HG02588 (cell line): ENCODE measurements around the gene SLC25A33.
"Not testable (repeated sequence)": the region's sequence is repeated elsewhere in the genome, so short reads cannot be mapped to it uniquely, and the experiment has no call there.

Experiments
- ATAC-seq: cut with Tn5 transposase; IDR thresholded peaks from one replicate; pipeline ENCODE4 v1.9.1; 2021; ENCODE audit warnings: mild to moderate bottlenecking, moderate library complexity; ENCODE audit not compliant: unreplicated experiment

Gene SLC25A33

GRCh38 chr1:9538669-9539164 lies 548 bp upstream of the SLC25A33 start:
- no peak for ATAC-seq

DNA sequence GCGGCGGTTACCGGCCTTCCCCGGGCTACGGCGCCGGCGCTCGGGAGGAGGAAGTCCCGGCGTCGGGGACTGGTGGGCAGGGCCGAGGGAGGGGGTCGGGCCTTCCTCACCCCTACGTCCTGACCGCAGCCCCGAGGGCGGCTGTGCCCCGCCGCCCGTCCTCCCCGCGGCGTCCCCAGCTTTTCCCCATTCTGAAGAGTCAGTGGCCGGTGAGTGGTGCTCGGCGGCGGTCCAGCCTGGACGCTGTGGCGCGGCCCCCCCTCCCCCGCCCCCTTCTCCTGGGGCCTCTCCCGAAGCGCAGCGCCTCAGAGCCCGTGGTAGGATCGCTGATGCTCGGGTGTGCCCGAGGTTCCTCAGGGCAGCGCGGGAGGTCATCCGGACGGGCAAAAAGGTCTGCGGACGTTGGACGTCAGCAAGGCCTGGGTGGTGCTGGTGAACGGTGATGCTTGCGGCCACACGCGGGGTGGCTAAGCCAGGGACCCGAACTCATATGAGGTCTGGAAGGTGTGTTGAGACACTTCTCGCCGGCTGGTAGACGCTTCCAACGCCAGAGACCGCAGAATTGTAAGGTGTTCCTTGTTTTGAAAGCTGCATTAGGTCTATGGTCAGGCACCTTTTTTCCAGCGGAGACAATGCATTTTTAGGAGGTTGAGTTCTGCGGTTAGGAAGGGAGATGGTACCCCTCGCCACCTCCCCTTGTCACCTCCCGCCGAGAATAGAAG lies 725 bp downstream of the SLC25A33 start:
- ATAC-seq = peak; percentile 48

GRCh38 chr1:9542430-9542829 lies 3.2 kb downstream of the SLC25A33 start:
- ATAC-seq = no peak

DNA sequence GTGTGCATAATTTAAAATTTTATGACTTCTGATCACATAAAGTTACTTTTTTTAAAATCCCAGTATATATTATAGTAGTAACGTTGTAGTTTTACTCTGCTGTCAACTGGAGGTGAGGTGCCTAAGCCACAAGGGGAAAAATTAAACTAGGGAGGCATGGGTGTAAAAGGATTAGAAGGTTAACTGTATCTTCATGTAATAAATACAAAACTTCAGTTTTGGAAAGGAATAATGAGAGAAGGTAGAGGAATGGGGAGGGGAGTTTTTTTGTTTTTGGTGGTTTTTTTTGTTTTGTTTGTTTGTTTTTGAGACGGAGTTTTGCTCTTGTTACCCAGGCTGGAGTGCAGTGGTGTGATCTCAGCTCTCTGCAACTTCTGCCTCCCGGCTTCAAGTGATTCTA lies 5.7 kb downstream of the SLC25A33 start:
- no peak for ATAC-seq

DNA sequence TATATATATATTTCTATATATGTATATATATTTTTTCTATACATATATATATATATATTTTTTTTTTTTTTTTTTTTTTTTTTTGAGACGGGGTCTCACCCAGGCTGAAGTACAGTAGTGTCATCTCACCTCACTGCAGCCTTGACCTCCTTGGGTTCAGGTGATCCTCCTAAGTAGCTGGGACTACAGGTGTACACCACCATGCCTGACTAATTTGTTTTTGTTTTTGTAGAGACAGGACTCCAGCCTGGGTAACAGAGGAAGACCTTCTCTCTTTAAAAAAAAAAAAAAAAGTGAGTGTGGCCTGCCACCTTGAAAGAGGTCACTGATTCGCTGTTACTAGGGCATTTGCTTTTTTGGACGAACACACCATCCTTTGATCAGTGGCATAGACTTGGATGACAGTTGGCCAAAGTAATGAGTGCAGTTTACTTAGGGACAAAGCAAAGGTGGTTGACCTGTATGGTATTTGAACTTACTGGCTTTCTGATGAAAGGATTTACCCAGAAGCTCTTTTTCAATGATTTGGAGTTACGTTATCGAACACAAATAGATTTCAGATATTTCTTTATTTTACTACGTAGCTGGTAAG lies 10.8 kb downstream of the SLC25A33 start:
- no peak for ATAC-seq

DNA sequence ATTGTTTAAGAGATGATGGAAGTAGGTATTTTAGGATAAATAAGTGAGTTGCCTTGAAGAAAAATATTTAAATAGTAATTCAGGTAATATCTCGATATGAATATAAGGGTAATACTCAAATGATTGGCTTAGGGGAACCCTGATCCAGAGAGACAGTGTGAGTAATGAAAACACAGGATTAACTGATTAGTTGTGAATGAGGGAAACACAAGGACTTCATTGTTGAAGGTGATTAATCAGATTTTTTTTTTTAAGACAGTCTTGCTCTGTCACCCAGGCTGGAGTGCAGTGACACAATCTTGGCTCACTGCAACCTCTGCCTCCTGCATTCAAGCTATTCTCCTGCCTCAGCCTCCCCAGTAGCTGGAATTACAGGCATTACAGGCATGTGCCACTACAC lies 12.7 kb downstream of the SLC25A33 start:
- ATAC-seq = no peak

DNA sequence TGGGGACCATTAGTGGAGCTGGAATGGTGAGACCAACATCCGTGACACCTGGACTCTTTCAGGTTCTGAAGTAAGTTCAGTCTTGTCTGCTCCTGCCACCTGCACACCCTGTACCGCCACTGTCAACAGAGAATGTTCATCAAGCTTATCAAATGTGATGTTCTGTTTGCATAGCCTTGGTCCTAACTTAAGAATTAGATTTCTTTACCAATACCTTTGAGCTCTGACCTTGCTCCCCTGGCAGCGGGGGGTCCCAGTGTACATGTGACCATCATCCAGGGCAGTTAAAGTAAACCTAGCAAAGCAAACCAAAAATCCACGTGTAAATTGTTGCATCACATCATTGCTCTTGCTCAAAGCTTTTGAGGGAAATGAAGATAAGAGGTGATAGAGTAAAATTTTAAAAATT lies 14.5 kb downstream of the SLC25A33 start:
- no peak for ATAC-seq

GRCh38 chr1:9555942-9556341 lies 16.7 kb downstream of the SLC25A33 start:
- ATAC-seq = no peak

DNA sequence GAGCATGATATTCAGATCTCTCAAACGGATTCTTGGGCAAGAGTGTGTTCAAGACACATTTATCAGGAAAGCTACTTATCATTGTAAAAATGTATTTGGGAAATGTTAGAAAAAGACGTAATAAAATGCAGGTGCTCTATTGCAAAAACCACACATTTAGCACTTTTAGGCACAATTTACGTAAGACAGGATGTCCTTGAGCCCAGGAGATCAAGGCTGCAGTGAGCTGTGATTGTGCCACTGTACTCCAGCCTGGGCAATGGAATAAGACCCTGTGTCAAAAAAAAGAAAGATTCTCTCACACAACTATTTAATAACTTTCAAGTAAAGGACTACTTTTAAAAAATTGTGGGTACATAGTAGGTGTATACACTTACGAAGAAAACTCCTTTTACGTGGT lies 18.4 kb downstream of the SLC25A33 start:
- ATAC-seq = no peak

- no peak for ATAC-seq
These were observed 19.1 kb downstream of the SLC25A33 start for GRCh38 chr1:9558271-9558945.

DNA sequence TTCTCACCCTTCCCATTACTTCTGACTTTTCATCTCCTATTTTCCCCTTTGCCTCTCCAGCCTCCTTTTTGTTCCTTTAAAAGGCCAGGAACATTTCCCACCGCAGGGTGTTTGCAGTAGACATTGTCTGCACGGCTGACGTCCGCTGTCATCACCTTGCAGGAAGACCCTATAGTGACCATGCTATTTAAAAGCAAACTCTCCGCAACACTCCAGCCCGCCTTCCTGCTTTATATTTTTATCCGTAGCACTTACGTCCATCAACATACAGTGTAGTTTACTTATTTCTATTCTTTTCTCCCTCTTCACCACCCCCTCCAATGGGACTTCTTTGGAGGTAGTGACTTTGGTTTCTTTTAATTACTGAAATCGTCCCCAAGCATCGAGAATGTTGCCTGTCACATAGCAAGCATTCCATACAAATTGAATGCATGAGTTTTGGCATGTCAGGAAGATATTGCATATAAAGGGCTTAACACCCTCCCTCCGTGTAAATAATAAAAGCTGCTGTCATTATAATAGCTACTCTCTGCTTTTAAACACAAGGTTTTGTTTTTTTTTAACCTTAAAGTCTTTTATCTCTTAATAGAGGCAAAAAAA lies 19.8 kb downstream of the SLC25A33 start:
- ATAC-seq = no peak

DNA sequence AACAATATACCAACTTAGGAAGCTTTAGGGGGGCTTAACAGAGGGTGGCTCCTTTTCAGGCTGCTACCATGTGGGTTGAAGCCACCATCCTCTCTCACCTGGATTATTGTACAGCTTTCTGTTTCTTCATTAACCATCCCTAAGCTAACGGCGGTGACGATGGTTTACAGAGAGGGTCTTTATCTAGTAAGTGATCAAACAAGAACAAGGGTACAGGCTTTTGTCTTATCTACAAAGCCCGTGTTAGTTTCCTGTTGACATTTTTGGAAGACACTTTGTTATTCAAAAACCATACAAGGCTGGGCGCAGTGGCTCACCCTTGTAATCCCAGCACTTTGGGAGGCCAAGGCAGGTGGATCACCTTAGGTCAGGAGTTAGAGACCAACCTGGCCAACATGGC lies 20.4 kb downstream of the SLC25A33 start:
- no peak for ATAC-seq

- ATAC-seq = not testable (repeated sequence)
These were observed 20.8 kb downstream of the SLC25A33 start for GRCh38 chr1:9560090-9560489.

- no peak for ATAC-seq
These were observed 22.2 kb downstream of the SLC25A33 start for GRCh38 chr1:9561429-9561828.

- ATAC-seq = no peak
These were observed 30.0 kb downstream of the SLC25A33 start for GRCh38 chr1:9569267-9569666.

GRCh38 chr1:9570886-9571529 lies 31.7 kb downstream of the SLC25A33 start:
- not testable (repeated sequence) for ATAC-seq

DNA sequence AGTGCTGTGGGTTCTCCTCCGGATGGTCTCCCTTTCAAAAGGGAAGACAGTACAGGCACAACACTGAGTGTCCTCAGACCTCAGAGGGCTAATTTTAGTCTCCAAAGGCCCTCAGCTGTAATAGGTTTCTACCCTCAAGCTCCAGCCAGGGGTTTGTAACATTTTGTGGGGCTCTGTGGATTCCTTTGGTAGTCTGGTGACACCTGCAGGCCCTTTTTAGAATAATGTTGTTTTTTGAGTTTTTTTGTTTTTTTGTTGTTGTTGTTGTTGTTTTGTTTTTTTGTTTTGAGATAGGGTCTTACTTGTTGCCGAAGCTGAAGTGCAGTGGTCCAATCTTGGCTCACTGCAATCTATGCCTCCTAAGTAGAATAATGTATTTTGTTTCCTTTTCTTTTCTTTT lies 34.5 kb downstream of the SLC25A33 start:
- ATAC-seq = no peak

DNA sequence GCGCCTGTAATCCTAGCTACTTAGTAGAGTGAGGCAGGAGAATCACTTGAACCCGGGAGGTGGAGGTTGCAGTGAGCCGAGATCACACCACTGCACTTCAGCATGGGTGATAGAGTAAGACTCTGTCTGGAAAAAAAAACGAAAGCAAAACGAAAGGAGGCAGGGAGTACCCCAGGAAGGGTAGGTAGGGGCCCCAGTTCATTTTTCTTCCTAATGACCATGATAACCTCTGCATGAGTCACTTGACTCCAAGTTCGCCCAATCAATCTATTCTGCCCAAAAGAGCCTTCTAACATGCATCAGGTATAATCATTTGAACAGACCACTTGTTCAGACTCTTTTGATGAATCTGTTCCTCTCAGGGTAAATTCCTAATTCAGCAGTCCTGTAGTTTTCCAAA lies 36.2 kb downstream of the SLC25A33 start:
- ATAC-seq = no peak

DNA sequence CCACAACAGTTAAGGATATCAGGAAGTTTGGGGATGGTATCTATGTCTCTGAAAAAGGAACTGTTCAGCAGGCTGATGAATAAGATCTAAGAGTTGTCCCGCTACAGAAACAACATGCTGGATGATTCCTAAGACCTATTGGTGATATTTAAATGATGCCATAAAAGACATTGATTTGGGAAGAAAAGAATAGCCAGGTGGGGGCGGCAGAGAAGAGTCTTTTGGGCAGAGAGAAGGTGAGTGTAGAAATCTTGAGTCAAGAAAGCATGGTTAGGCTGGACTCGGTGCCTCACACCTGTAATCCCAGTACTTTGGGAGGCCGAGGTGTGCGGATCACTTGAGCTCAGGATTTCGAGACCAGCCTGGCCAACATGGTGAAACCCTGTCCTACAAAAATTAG lies 37.6 kb downstream of the SLC25A33 start:
- ATAC-seq = no peak

DNA sequence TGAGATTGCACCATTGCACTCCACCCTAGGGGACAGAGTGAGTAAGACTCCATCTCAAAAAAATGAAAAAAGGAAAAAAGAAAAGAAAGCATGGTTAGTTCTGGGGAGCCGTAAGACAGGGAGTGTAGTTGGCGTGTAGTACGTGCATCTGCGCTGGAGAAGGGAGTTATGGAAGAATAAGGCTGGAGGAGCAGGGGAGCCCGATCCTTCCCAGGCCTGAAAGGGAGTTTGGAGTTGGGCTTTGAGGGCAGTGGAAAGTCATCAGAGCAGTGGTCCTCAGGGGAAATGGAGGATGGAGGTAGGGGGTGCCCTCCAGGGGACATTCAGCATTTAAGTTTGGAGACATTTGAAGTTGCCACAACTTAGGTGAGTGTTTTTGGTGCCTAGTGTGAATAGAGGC lies 38.2 kb downstream of the SLC25A33 start:
- ATAC-seq = no peak

DNA sequence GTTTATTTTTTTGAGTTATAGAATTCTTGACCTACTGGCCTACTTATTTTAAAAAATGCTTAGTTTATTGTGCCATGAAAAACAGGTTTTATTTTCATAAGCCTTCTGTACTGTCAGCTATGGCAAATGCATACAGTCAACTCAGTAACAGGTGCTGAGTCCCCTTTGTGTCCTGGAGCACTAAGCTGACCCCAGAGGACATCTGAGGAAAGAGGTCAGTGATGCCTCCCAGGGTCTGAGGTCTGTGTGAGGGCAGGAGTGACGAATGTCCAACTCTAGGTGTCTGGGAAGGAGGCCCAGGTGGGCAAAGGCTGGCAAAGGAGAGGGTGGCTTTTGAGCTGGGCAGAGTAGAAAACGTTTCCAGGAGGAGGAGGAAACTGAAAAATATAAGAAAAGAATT lies 41.7 kb downstream of the SLC25A33 start:
- no peak for ATAC-seq
